ENCODE data around the gene LIME1. TPM values are rescaled to one million over a fixed set of nuclear protein-coding genes. Genes with fewer than 3 reads are reported as not detected.

Gene LIME1
- total RNA-seq, 2 donors from 2014 or later, result 7.6 to 10.1 TPM

GRCh38 chr20:63705232-63706026 lies 31.0 kb upstream of the LIME1 start:
- peaks cover 12% of the 10 kb centered on the region for H3K4me1 ChIP-seq (ENCODE audit: control insufficient read depth, insufficient read depth, low read length)
- Mint-ChIP-seq H3K27ac (no peak overlapping the region), H3K9me3 (no peaks in the 10 kb centered on the region), H3K36me3 (ENCODE audit: low read depth) (peaks cover 41% of the 10 kb centered on the region), H3K4me3 (peak overlapping the region; percentile 84), H3K27me3 (ENCODE audit: insufficient read depth) (no peaks in the 10 kb centered on the region), H3K4me1 (peaks cover 9% of the 10 kb centered on the region)
- H3K4me3 ChIP-seq (ENCODE audit: low read length), result no peak overlapping the region
- no peak overlapping the region for H3K9ac ChIP-seq (ENCODE audit: extremely low read depth, low read length, poor library complexity, severe bottlenecking)
- TF ChIP-seq CTCF (conservative IDR thresholded peaks at IDR 0.05), result no peak
- no peak for DNase-seq
- no peak overlapping the region for H3K27ac ChIP-seq (ENCODE audit: low read depth, low read length)
- peaks cover 32% of the 10 kb centered on the region for H3K36me3 ChIP-seq (ENCODE audit: control insufficient read depth, insufficient read depth, low read length)
- no peaks in the 10 kb centered on the region for H3K27me3 ChIP-seq (ENCODE audit: control insufficient read depth, insufficient read depth, low read length, poor library complexity, severe bottlenecking)
- no peaks in the 10 kb centered on the region for H3K9me3 ChIP-seq (ENCODE audit: control insufficient read depth, low read length)
- 91 to 95% methylated on average over 7 to 8 of the region's 8 CpGs for WGBS, 2 experiments (ENCODE audit: insufficient coverage in 1 of 2, insufficient read length in 1 of 2)

GRCh38 chr20:63706027-63706695 lies 30.3 kb upstream of the LIME1 start:
- Mint-ChIP-seq H3K4me3 (peak overlapping the region; percentile 84), H3K36me3 (ENCODE audit: low read depth) (peaks cover 48% of the 10 kb centered on the region), H3K27me3 (ENCODE audit: insufficient read depth) (no peaks in the 10 kb centered on the region), H3K4me1 (peaks cover 9% of the 10 kb centered on the region), H3K9me3 (no peaks in the 10 kb centered on the region), H3K27ac (no peak overlapping the region)
- H3K27me3 ChIP-seq (ENCODE audit: control insufficient read depth, insufficient read depth, low read length, poor library complexity, severe bottlenecking), result no peaks in the 10 kb centered on the region
- DNase-seq, result no peak
- peaks cover 40% of the 10 kb centered on the region for H3K36me3 ChIP-seq (ENCODE audit: control insufficient read depth, insufficient read depth, low read length)
- no peak for TF ChIP-seq CTCF (conservative IDR thresholded peaks at IDR 0.05)
- WGBS, 2 experiments (ENCODE audit: insufficient coverage in 1 of 2, insufficient read length in 1 of 2), result 91 to 98% methylated on average over 10 to 12 of the region's 12 CpGs
- H3K9me3 ChIP-seq (ENCODE audit: control insufficient read depth, low read length), result no peaks in the 10 kb centered on the region
- H3K27ac ChIP-seq (ENCODE audit: low read depth, low read length), result no peak overlapping the region
- peak overlapping the region; percentile 78 for H3K9ac ChIP-seq (ENCODE audit: extremely low read depth, low read length, poor library complexity, severe bottlenecking)
- H3K4me1 ChIP-seq (ENCODE audit: control insufficient read depth, insufficient read depth, low read length), result peaks cover 12% of the 10 kb centered on the region
- peak overlapping the region; percentile 90 for H3K4me3 ChIP-seq (ENCODE audit: low read length)

DNA sequence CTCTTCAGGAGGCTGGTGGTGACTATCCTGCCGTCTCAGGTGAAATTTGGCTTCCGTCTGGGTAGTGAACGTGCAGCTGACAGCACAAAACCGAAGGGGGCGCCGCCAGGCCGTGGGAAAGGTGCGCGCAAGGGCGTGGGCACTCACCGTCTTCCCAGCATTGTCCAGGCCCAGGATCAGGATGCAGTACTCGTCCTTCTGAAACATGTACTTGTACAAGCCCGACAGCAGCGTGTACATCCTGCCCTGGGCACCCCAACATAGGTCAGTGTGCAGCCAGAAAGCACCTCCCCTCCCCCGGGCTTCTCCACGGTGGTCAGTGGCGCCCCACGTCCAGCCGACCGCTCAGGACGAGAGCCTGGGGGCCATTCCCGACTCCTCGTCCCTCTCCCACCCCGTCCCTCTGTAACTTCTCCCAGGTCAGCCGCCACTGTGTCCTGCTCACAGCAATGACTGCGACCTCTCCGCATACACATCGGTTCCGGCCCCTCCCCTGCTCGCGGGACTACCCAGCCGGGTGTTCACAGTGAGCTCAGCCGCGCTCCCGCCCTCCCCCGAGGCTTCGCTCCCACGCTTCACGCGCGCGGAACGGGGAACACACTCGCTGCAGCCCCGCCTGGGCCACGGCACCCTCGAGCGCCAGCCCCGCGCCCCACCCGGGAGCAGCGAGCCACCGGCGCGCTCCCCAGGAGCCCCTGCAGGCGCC lies 29.5 kb upstream of the LIME1 start:
- peaks cover 12% of the 10 kb centered on the region for H3K4me1 ChIP-seq (ENCODE audit: control insufficient read depth, insufficient read depth, low read length)
- peak overlapping the region; percentile 84 for H3K4me3 Mint-ChIP-seq
- peak; percentile 75 for DNase-seq
- H3K27me3 Mint-ChIP-seq (ENCODE audit: insufficient read depth), result no peaks in the 10 kb centered on the region
- peak overlapping the region; percentile 78 for H3K9ac ChIP-seq (ENCODE audit: extremely low read depth, low read length, poor library complexity, severe bottlenecking)
- H3K27ac Mint-ChIP-seq, result peak overlapping the region; percentile 70
- no peaks in the 10 kb centered on the region for H3K27me3 ChIP-seq (ENCODE audit: control insufficient read depth, insufficient read depth, low read length, poor library complexity, severe bottlenecking)
- no peaks in the 10 kb centered on the region for H3K9me3 Mint-ChIP-seq
- 7 to 17% methylated on average over 27 to 56 of the region's 56 CpGs for WGBS, 2 experiments (ENCODE audit: insufficient coverage in 1 of 2, insufficient read length in 1 of 2)
- peaks cover 48% of the 10 kb centered on the region for H3K36me3 ChIP-seq (ENCODE audit: control insufficient read depth, insufficient read depth, low read length)
- peaks cover 9% of the 10 kb centered on the region for H3K4me1 Mint-ChIP-seq
- TF ChIP-seq CTCF (conservative IDR thresholded peaks at IDR 0.05), result peak; percentile 66
- H3K27ac ChIP-seq (ENCODE audit: low read depth, low read length), result no peak overlapping the region
- peaks cover 57% of the 10 kb centered on the region for H3K36me3 Mint-ChIP-seq (ENCODE audit: low read depth)
- H3K9me3 ChIP-seq (ENCODE audit: control insufficient read depth, low read length), result peaks cover 4% of the 10 kb centered on the region
- peak overlapping the region; percentile 90 for H3K4me3 ChIP-seq (ENCODE audit: low read length)
